ENCODE measurements around the gene DOCK6. TPM values are rescaled to one million over a fixed set of nuclear protein-coding genes. Genes with fewer than 3 reads are reported as not detected.

The DOCK6 gene
- total and polyA plus RNA-seq, 11 donors: 21.6 to 57.8 (median 38.5) TPM

GRCh38 chr19:11191934-11192333, 70.4 kb downstream of the DOCK6 start:
- peak overlapping the region in 11 of 12 donors; percentile 62 to 97 (median 81) for H3K27ac ChIP-seq
- H3K9me3 ChIP-seq: no peaks in the 10 kb centered on the region
- H3K4me1 ChIP-seq: peaks cover 13 to 93% (median 73%) of the 10 kb centered on the region in 12 donors
- ATAC-seq (no peak), DNase-seq (no peak)
- peaks cover 0 to 74% (median 44%) of the 10 kb centered on the region in 9 donors for H3K36me3 ChIP-seq
- H3K27me3 ChIP-seq: no peaks in the 10 kb centered on the region
- intact Hi-C loops (cut with DNase I): loop anchor here in 2 of 10 donors (5.0 kb wide), 2 partner anchors 35 to 45 kb away; partner anchors contain the start of gene SPC24 (in 1 of the 2)
- peak overlapping the region in 2 of 12 donors; percentile 16 to 22 for H3K4me3 ChIP-seq
- 64 to 73% (median 67%) methylated on average over 5 of the region's 5 CpGs for WGBS, 4 donors
- TF ChIP-seq POLR2A (IDR thresholded peaks at IDR 0.05) (no peak), CTCF (IDR thresholded peaks at IDR 0.05) (no peak)

GRCh38 chr19:11191273-11191755, 71.0 kb downstream of the DOCK6 start:
- intact Hi-C loops (cut with DNase I): loop anchor here in 2 of 10 donors (5.0 kb wide), 2 partner anchors 34 to 44 kb away; partner anchors contain the start of gene SPC24 (in 1 of the 2)
- H3K9me3 ChIP-seq: no peaks in the 10 kb centered on the region
- H3K4me3 ChIP-seq: peak overlapping the region in 2 of 12 donors; percentile 16 to 22
- ATAC-seq: peak; percentile 44 to 86 (median 81)
- H3K27me3 ChIP-seq: no peaks in the 10 kb centered on the region
- peaks cover 0 to 80% (median 50%) of the 10 kb centered on the region in 9 donors for H3K36me3 ChIP-seq
- H3K4me1 ChIP-seq: peaks cover 13 to 88% (median 69%) of the 10 kb centered on the region in 12 donors
- H3K27ac ChIP-seq: peak overlapping the region in 11 of 12 donors; percentile 62 to 97 (median 81)
- WGBS, 4 donors: 19 to 40% (median 24%) methylated on average over 6 to 8 of the region's 8 CpGs
- TF ChIP-seq POLR2A (IDR thresholded peaks at IDR 0.05) (peak in 1 of 2 donors; percentile 64), CTCF (IDR thresholded peaks at IDR 0.05) (no peak)
- DNase-seq: peak; percentile 79 to 94 (median 90)

GRCh38 chr19:11190501-11190900, 71.8 kb downstream of the DOCK6 start:
- DNase-seq: no peak
- WGBS, 4 donors: 70 to 79% (median 74%) methylated on average over 8 of the region's 8 CpGs
- peaks cover 13 to 86% (median 61%) of the 10 kb centered on the region in 12 donors for H3K4me1 ChIP-seq
- H3K9me3 ChIP-seq: no peaks in the 10 kb centered on the region
- intact Hi-C loops (cut with DNase I): loop anchor here in 2 of 10 donors (5.0 kb wide), 2 partner anchors 33 to 43 kb away; partner anchors contain the start of gene SPC24 (in 1 of the 2)
- TF ChIP-seq POLR2A (IDR thresholded peaks at IDR 0.05): no peak
- no peak for TF ChIP-seq CTCF (IDR thresholded peaks at IDR 0.05)
- H3K36me3 ChIP-seq: peaks cover 0 to 88% (median 58%) of the 10 kb centered on the region in 9 donors
- no peaks in the 10 kb centered on the region for H3K27me3 ChIP-seq
- H3K4me3 ChIP-seq: peak overlapping the region in 1 of 12 donors; percentile 3
- peak overlapping the region; percentile 32 to 97 (median 81) for H3K27ac ChIP-seq
- ATAC-seq: no peak

- ATAC-seq (no peak), DNase-seq (no peak)
- WGBS, 4 donors: 92 to 96% (median 93%) methylated on average over 9 of the region's 9 CpGs
- H3K9me3 ChIP-seq: peaks cover 0 to 3% (median 0%) of the 10 kb centered on the region in 12 donors
- intact Hi-C loops (cut with DNase I): no loop called here
- H3K27ac ChIP-seq: peak overlapping the region in 3 of 12 donors; percentile 22 to 91 (median 30)
- H3K4me3 ChIP-seq: no peak overlapping the region
- TF ChIP-seq CTCF (IDR thresholded peaks at IDR 0.05) (no peak), POLR2A (IDR thresholded peaks at IDR 0.05) (no peak)
- no peaks in the 10 kb centered on the region for H3K27me3 ChIP-seq
- H3K4me1 ChIP-seq: peaks cover 9 to 73% (median 34%) of the 10 kb centered on the region in 12 donors
- H3K36me3 ChIP-seq: peaks cover 0 to 99% (median 54%) of the 10 kb centered on the region in 9 donors
Observed at GRCh38 chr19:11187441-11187840, 74.9 kb downstream of the DOCK6 start.
